ENCODE data around the gene CYGB. TPM values are rescaled to one million over a fixed set of nuclear protein-coding genes. Genes with fewer than 3 reads are reported as not detected.
A peak's percentile ranks its signal among the peaks of the same experiment; 100 is the strongest.

CYGB gene
- total and polyA plus RNA-seq, 9 of the 15 experiments (the other 6 are each of a cell fraction or from before 2014, with no cell fraction given) = 0.08 to 0.95 (median 0.18) TPM; not detected in 5

DNA sequence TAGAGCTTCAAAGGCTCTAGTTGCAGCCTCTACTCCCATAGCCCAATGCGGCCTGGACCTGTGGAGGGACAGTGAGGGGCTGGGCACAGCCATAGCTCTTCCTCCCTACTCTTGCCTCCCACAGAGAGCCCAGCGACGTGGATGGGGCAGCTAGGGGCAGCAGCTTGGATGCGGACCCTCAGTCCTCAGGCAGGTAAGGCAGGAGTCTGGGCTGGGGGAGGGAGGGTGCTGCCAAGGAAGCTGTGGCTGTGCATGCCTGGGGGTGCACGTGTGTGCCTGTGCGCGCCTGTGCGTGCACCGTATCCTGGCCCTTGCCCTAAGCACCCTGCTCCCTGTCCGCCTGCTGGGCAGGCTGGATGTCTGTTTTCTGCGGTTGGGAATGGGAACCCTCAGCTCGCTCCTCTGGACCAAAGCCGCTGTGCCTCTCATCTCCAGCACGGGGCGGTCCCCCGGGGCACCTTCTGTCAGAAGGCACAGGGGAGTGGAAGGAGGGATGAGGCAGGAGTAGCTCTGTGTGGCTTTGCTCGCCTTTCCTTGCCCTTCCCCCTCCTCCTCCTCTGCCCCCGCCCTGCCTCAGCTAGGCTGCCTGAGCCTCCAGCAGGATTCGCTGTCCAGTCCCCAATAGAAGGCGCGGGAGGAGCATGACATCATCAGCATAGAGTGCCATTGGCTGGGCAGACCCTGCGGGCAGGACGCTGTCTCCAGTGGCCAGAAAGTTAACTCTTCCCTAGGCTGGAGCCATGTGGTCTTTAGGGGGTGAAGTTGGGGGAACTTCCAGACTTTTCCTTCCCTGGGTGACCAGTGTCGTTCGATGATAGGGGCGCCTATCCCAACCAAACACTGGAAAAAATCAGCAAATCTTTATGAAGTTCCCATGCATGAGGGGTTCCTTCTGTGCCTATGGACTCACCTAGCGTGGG lies 3.1 kb upstream of the CYGB start (continued):
- TF ChIP-seq SMARCA5 (IDR thresholded peaks at IDR 0.05) (no peak), FOXA3 (CRISPR knock-in tag; conservative IDR thresholded peaks at IDR 0.05 in 1 of 2, IDR thresholded peaks at IDR 0.05 in 1 of 2) (0 out of 4 replicates have a peak, but pooled peaks of 1 of the 2 experiments have one; percentile 37), SLC30A9 (CRISPR knock-in tag; IDR thresholded peaks at IDR 0.05) (no peak), MTA1 (IDR thresholded peaks at IDR 0.05; ENCODE audit: borderline replicate concordance) (peak; percentile 51; the same call in 1 of the 2 replicates), FOXM1 (IDR thresholded peaks at IDR 0.05; ENCODE audit: low read depth) (peak; percentile 75), FOXM1 (CRISPR knock-in tag; IDR thresholded peaks at IDR 0.05; ENCODE audit: low read depth) (no peak), BHLHE40 (IDR thresholded peaks at IDR 0.05; ENCODE audit: low read length) (peak; percentile 51; the same call in 1 of the 2 replicates), NELFE (IDR thresholded peaks at IDR 0.05; ENCODE audit: insufficient read depth, insufficient read length) (no peak), SMC3 (conservative IDR thresholded peaks at IDR 0.05; ENCODE audit: insufficient read depth, low read depth, low read length) (0 out of 2 replicates have a peak, but pooled peaks have one; percentile 6), ETS2 (tag; IDR thresholded peaks at IDR 0.05; ENCODE audit: borderline replicate concordance, poor library complexity, severe bottlenecking) (no peak), XRCC5 (IDR thresholded peaks at IDR 0.05; ENCODE audit: low read depth, low read length) (0 out of 2 replicates have a peak, but pooled peaks have one; percentile 14), TBP (optimal IDR thresholded peaks at IDR 0.05; ENCODE audit: low read depth, low read length) (peak; percentile 69), ZNF584 (CRISPR knock-in tag; IDR thresholded peaks at IDR 0.05; ENCODE audit: low read depth) (peak; percentile 62; the same call in 1 of the 2 replicates), CCNT2 (IDR thresholded peaks at IDR 0.05; ENCODE audit: borderline replicate concordance, extremely low read depth, insufficient read length, low read depth, low read length) (no peak), LEF1 (IDR thresholded peaks at IDR 0.05) (peak; percentile 29; the same call in 1 of the 2 replicates), PCBP2 (IDR thresholded peaks at IDR 0.05; ENCODE audit: low read depth, low read length, poor library complexity, severe bottlenecking) (no peak), CBFB (CRISPR knock-in tag; IDR thresholded peaks at IDR 0.05) (0 out of 2 replicates have a peak, but pooled peaks have one; percentile 39), ZNF583 (CRISPR knock-in tag; IDR thresholded peaks at IDR 0.05) (no peak), NFYB (IDR thresholded peaks at IDR 0.05; ENCODE audit: extremely low read depth, insufficient read length) (peak; percentile 68)
- TF ChIP-seq, protein P1, sequence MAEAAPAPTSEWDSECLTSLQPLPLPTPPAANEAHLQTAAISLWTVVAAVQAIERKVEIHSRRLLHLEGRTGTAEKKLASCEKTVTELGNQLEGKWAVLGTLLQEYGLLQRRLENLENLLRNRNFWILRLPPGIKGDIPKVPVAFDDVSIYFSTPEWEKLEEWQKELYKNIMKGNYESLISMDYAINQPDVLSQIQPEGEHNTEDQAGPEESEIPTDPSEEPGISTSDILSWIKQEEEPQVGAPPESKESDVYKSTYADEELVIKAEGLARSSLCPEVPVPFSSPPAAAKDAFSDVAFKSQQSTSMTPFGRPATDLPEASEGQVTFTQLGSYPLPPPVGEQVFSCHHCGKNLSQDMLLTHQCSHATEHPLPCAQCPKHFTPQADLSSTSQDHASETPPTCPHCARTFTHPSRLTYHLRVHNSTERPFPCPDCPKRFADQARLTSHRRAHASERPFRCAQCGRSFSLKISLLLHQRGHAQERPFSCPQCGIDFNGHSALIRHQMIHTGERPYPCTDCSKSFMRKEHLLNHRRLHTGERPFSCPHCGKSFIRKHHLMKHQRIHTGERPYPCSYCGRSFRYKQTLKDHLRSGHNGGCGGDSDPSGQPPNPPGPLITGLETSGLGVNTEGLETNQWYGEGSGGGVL (CRISPR knock-in tag; IDR thresholded peaks at IDR 0.05) = no peak
- TF ChIP-seq, protein P2, sequence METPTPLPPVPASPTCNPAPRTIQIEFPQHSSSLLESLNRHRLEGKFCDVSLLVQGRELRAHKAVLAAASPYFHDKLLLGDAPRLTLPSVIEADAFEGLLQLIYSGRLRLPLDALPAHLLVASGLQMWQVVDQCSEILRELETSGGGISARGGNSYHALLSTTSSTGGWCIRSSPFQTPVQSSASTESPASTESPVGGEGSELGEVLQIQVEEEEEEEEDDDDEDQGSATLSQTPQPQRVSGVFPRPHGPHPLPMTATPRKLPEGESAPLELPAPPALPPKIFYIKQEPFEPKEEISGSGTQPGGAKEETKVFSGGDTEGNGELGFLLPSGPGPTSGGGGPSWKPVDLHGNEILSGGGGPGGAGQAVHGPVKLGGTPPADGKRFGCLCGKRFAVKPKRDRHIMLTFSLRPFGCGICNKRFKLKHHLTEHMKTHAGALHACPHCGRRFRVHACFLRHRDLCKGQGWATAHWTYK (CRISPR knock-in tag; IDR thresholded peaks at IDR 0.05) = no peak
- TF ChIP-seq, protein P3, sequence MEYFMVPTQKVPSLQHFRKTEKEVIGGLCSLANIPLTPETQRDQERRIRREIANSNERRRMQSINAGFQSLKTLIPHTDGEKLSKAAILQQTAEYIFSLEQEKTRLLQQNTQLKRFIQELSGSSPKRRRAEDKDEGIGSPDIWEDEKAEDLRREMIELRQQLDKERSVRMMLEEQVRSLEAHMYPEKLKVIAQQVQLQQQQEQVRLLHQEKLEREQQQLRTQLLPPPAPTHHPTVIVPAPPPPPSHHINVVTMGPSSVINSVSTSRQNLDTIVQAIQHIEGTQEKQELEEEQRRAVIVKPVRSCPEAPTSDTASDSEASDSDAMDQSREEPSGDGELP (CRISPR knock-in tag; IDR thresholded peaks at IDR 0.05; ENCODE audit: borderline replicate concordance) = peak; percentile 76

Data from K562 (cell line).